GM21619 (cell line): ENCODE data around the gene ZNF541.

Source experiments
- ATAC-seq: cut with Tn5 transposase; IDR thresholded peaks from one replicate; pipeline ENCODE4 v1.9.1; 2021; ENCODE audit not compliant: unreplicated experiment

Gene ZNF541, protein sequence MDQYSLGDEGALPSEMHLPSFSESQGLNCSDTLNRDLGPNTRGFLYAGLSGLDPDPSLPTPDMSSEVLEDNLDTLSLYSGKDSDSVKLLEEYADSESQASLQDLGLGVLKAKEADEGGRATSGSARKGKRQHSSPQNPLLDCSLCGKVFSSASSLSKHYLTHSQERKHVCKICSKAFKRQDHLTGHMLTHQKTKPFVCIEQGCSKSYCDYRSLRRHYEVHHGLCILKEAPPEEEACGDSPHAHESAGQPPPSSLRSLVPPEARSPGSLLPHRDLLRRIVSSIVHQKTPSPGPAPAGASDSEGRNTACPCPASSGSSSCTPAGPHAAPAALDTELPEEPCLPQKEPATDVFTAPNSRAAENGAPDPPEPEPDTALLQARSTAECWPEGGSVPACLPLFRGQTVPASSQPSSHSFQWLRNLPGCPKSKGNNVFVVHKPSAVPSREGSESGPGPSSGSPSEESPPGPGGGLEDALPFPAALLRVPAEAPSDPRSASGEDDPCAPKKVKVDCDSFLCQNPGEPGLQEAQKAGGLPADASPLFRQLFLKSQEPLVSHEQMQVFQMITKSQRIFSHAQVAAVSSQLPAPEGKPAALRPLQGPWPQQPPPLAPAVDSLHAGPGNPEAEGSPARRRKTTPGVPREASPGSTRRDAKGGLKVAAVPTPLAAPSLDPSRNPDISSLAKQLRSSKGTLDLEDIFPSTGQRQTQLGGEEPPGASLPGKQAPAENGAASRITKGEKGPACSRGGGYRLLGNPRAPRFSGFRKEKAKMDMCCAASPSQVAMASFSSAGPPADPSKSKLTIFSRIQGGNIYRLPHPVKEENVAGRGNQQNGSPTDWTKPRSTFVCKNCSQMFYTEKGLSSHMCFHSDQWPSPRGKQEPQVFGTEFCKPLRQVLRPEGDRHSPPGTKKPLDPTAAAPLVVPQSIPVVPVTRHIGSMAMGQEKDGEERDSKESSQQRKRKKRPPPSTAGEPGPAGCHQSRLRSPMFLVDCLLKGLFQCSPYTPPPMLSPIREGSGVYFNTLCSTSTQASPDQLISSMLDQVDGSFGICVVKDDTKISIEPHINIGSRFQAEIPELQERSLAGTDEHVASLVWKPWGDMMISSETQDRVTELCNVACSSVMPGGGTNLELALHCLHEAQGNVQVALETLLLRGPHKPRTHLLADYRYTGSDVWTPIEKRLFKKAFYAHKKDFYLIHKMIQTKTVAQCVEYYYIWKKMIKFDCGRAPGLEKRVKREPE (N-terminal part only)

DNA sequence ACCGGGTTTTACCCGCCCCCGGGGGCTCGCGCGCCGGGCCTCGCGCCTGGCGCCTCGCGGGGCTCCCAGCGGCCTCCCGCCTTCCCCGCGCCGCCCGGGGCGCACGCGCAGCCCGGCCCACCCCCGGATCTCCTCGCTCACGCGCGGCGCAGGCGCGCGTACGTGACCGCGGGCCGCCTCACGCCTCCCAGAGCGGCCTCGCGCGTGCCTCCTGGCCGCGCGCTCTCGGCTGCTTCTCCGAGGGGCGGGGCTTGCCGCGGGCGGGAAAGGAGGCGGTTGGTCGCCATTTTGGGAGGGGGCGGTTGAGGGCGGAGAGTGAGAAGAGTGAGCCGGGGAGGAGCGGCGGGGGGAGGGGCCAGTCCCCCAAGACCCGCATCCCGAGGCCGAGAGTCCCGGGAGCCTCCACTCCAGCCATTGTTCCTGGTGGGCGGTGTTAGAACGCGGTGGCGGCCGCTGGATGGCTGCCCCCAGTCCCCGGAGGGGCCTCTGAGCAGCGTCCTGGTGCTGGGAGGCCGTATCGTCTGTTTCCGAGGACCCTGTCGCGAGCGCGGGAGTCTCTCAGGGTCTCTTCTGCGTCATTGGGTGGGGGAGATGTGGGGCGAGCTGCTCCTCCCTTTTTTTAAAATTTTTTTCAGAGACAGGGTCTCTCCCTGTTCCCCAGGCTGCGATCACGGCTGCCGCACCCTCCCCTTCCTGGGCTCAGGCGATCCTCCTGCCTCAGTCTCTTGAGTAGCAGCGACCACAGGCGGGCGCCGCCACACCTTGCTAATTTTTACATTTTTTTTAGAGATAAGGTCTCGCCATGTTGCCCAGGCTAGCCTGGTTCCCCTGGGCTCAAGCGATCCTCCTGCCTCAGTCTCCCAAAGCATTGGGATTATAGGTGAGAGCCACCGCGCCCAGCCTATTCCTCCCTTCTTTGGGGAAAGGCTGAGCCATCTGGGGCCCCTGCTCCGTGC, at the start of gene ZNF541:
Gene ZNF541, minus strand, starts transcription at position 78 of the 956 bp plus-strand sequence. CDS start 17,292 bp downstream, outside the sequence.
- ATAC-seq: no peak

DNA sequence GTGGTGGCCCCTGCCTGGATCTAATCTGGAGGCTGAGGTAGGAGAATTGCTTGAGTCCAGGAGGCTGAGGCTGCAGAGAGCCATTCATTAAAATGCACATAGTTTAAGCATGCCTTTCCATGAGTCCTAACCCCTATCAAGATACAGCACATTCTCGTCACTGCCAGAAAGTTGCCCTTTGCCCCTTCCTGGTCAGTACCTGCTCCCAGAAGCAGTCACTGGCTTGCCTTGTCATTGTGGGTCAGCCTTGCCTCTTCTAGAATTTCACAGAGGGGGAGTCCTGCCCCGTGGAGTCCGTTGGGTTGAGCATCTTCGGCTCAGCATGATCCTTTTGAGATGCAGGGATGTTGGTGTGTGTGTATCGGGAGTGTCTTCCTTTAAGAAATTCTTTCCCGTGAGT, 46.8 kb upstream of the ZNF541 start:
- no peak for ATAC-seq

DNA sequence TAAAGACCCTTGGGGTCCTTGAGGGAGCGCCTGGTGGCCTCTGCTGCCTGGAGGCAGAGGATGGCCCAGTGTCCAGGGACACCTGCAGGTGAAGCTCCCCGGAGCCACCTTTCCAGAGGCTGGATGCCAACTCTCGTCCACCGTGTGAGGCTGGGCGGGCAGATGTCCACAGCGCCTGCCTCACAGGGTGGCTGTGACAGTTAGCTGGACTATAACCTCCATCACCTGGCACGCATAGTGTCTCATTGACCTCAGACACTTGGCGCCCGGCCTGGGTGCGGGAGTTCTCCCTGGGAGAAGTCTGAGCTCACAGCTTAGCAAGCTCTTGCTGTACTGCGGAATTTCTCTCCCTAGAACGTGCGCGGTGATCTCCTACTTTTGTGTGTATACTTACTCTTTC, 45.8 kb upstream of the ZNF541 start:
- no peak for ATAC-seq

DNA sequence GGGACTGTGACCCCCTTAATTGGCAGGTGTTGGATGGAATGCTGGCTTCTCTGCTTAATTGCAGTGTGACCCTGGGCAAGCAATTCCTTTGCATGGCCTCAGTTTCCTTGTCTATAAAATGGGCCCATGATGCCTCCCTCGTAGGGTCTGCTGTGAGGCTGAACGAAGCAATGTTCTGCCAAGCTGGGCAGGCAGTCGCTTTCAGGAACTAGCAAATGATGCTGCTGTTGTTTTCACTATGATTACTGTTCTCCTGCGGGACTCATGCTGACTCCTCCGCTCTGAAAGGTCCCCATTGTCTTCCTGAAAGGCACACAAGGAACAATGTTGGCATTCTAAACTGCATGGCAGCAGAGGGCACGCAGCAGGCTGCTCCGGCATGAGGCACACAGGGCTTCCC, 42.8 kb upstream of the ZNF541 start:
- no peak for ATAC-seq

DNA sequence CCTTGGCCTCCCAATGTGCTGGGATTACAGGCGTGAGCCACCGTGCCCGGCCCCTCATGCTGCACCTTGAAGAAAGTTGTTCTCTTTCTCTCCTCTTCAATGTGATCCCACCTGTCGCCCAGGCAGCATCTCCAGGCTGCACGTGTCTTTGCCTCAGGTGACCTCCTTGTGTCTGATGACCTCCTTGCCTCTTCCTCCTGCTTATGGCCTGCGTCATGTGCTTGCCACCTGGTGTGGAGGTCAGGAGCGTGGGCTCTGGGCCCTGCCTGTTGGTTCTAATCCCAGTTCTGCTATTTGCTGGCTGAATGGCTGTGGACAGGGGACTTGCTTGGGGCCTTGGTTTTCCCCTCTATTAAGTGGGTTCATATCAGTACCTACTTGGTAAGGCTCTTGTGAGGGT, 42.3 kb upstream of the ZNF541 start:
- no peak for ATAC-seq

DNA sequence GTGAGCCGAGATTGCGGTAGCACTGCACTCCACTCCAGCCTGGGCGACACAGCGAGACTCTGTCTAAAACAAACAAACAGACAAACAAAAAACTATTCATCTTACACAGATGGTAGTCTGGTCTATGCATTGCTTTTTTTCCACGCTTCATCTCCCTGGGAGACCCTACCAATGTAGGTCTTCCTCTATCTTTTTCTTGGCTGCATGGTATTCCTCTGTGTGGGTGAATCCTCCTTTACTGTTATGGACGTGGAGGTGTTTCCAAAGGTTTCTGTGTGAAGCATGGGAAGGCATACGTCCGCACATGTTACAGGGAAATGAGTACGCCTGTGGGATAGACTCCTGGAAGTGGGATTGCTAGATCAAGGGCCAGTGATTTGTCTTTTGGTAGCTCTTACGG, 41.6 kb upstream of the ZNF541 start:
- ATAC-seq: no peak

DNA sequence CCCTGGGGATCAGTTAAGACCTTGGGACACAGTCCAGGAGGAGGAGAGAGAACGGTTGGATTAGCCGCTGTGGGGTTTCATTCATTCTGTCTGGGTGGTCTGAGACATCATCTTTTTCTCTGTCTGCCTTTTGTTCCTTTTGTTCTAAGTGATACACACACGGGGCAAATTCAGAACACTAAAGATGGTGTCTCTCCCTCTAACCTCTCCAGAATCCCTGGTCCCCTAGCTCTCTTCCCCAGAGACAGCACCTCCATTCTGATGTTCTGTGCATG, 41.0 kb upstream of the ZNF541 start:
- ATAC-seq: no peak

DNA sequence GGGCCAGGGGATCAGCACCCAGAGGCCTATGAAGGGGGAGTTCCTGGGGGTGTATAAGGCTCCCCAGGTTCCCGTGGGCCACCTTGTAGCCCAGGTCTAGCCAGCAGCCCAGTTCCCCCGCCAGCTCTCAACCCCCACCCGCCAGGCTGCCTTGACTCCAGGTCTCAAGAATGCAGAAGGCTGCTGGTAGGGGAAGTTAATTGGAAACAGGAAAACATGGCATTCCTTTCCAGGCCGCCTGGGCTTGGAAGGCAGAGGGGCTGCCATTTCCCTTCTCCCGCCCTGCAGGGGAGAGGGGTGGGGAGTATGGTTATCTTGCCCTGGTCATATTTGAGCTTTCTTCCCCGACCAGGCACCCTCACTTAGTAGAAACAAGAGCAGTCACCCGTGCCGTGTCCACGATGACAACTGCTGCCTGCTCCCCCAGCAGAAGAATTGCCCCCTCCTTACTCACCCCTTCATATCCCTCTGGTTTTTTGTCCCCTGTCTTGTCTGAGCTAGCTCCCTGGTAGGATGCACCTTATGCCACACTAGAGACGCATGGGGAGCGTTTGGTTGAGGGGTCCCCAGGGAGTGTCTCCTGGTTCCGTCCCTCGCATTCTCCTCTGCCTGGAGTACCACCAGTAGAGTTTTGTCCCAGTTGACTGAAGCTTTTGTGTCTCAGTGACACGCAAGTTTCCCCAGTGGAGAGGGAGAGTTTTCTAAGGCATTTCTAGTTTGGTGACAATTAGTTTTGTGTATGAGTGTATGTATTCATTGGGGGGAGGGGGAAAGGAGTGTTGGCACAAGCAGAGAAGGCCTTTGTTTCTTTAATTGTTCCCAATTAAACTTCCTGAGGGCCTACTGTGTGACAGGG, 40.4 kb upstream of the ZNF541 start:
- ATAC-seq: no peak

DNA sequence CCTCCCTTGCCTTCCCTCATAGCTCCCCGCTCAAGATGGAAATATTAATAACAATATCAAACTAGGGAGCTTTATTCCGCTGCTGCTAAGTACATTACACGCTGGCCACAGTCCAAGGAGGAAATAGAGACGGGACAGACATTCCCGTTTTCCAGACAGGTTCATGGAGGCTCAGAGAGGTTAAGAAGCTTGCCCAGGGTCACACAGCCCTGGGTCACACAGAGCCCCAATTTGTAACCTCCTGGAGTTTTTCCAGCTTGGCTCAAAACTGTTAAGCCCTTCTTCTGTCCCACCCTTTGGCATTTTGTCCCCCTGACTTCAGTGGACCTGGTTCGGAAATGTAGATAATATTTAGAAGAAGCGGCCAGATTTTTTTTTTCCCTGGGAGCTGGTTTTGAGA, 38.0 kb upstream of the ZNF541 start:
- no peak for ATAC-seq

DNA sequence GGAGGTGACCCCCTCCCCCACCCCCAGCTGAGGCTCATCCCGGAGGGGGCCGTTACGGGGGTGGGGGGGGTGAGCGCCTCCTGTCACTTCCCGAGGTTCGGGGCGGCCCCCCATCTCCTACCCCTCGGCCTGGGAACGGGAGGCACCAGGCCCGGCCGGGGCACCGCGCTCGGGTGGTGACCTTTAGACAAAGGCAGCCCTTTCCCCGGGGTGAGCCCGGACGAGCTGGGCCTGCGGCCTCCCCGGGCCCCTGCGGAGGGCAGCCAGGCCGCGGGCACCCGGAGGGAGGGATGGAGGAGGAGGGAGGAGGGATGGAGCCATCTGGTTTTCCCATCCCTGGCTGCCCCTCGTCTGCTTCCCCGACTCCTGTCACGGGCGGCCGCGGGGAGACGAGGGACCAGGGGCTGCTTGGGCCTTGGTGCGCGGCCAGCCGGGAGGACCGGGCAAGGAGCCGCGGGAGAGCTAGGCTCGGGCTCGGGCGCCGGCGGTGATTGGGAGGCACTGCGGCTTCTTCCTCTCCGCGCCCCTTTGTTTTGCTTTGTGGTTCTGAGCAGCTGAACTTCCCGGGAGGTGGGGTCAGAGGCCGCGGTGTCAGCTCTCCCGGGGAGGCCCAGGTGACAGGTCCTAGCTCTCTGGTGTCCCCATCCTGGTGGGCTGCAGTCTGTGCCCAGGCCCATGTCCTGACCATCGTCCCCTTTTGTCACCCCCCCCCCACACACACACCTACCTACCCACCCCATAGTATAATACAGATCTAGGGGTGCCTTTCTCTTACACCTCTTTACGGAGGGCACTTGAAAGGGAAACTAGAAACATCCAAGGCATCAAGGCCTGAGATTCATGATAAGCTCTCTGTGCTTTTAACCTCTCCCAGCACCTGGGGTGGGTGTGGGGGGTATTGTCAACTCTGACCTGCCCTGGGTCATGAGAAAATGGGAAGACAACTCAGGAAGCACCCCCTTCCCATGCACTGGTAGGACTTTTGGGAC, 37.3 kb upstream of the ZNF541 start:
- ATAC-seq: no peak

DNA sequence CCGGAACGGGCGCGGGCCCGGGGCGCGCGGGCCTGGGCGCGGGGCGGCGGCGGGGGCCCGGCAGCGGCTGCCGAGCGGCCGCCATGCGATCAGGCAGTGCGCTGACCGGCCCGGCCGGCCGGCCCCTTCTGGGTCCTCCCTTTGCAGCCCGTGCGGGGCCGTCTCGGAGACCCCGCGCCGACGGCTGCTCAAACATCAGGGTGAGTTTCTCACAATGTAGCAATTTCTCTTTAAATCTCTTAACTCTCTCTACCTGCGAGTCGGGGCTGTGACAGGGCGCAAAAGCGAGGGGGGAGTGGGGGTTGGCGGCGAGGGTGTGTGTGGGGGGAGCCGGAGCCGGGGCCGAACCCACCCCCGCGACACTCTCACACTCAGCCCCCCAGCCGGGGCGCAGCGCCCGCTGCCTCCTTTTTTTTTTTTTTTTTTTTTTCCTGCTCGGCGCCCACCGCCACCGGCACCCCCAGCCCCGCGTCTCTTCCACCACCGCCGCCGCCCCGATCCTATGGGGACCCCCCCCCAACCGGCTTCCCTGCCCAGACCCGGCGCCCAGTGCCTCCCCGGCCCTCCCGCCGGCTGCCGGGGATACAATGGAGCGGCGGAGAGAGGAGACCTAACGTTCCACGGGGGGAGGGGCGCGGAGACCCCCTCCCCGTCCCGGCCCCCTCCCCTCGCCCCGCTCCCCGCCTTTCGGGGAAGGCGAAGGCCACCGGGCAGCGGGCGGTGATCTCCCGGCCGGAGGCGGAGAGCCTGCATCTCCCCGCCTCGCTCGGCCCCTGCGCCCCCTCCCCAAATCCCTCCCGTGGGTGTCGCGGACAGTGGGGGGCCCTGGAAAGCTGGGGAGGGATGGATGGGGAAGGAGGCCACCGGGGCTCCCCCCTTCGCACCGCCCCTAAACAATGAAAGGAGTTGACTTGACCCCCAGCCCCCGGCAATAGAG, 36.3 kb upstream of the ZNF541 start, which contains the start of gene BICRA:
Gene BICRA, plus strand, starts transcription at position 166 of the 937 bp plus-strand sequence. CDS start 64,441 bp downstream, outside the sequence.
- ATAC-seq: peak; percentile 42

DNA sequence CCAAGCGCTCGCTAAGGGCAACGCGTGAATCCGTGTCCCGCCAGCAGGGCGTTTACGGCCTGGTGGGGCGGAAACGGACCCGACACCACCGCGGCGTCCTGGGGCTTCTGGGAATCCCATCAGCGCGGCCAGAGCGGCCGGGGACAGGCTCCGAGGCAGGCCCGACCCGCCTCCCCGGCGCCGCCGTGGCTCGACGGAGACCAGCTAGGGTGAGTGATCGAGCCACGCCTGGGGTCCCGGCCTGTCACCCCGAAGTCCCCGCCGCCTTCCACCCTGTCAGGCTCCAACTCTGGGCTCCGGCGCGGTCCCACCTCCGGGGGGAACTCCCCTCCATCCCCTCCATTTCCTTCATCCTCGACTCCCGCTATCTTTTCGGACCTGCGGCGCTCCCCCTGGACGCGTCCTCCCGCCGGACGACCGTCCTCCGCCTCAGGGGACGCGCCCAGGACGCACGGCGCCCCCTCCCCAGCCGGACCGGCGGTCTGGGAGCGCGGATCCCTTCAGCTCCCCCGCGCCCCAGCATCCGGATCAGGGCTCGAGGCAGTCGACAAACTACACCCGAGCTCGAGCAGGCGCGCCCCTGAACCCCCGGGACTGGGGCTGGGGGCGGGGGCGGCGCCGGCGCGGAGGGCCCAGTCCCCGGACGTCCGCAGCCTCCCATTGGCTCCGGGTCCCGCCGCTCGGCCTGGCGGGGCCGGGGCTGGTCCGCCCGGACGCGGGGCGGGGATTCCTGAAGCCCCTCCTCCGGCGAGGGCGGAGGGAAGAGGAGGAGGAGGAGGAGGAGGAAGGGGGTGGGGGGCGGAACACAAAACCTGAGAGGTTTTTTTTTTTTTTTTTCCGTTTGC, 35.3 kb upstream of the ZNF541 start:
- ATAC-seq: peak; percentile 68

DNA sequence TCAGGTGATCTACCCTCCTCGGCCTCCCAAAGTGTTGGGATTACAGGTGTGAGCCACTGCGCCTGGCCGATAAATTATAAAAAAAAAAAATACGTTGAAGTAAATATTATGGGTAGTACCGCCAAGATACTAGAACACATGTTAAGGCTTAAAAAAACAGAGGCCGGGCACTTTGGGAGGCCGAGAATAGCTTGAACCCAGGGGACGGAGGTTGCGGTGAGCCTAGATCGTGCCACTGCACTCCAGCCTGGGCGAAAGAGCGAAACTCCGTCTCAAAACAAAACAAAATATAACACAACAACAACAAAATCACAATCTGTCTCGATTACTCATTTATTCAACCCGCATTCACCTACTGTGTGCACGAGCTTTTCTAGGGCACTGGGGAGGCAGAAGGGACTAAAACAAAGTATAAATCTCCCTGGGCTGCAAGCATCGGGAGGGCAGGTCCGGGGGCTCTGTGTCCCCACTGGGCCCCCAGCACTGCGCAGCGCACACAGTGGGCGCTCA, 34.7 kb upstream of the ZNF541 start:
- ATAC-seq: no peak

DNA sequence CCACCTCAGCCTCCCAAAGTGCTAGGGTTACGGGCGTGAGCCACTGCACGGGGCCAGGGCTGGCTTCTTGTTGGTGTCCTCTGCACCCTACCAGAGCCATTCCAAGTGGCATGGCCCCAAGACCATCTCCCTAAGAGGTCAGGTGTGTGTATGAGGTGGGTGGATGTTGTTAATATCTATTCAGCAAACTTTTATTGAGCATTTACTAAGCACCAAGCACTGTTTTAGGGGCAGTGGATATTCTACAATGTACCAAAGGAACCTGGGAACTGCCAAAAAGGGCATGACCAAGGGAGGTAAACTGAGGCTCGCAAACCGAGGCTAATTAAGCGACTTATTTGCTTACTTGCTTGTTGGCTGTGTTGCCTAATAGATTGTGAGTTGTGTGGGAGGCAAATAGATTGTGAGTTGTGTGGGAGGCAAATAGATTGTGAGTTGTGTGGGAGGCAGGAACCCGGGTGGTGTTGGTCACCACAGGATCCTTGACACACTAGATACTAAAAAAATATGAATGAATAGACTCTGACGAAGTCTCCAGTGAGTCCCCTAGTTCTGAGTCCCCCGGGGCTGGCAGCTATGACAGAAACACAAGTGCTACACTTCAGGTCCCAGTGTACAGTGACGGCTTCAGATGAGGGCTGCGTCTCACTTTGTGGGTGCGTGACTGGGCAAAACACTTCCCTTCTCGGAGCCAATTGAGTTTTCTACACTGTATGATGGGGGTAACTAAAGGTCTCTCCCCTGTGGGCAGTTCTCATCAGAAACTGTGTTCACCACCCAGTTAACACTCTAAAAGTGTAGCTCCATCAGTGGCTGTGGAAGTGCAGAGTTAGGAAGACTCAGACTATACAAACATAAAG, 31.0 kb upstream of the ZNF541 start:
- ATAC-seq: no peak
